DND-41 (cell line): ENCODE results near the gene MTPN.

Source experiments
- ATAC-seq: fragments of 200-7000 bp; cut with Tn5 transposase; 3 replicates; pipeline ENCODE4 v1.9.1; 2021; ENCODE audit warnings: low read depth; ENCODE audit not compliant: insufficient read depth
- DNase-seq: peaks from one replicate; pipeline ENCODE4 v3.0.0-alpha.2; 2020
- H2AFZ ChIP-seq: 2 replicates; pipeline ENCODE4 v1.6.0; 2012; ENCODE audit warnings: low read depth, low read length
- H3K27ac ChIP-seq: 2 replicates; pipeline ENCODE4 v1.5.1; 2012; ENCODE audit warnings: low read length, inconsistent platforms
- H3K27me3 ChIP-seq: fragments of 200-600 bp; sonication (generic); 2 replicates; pipeline ENCODE4 v1.6.0; 2012; ENCODE audit warnings: low read length, mild to moderate bottlenecking, inconsistent platforms; ENCODE audit not compliant: insufficient read depth, poor library complexity
- H3K36me3 ChIP-seq: 2 replicates; pipeline ENCODE4 v1.5.1; 2012; ENCODE audit warnings: low read length, inconsistent platforms; ENCODE audit not compliant: insufficient read depth
- H3K4me1 ChIP-seq: 2 replicates; pipeline ENCODE4 v1.5.1; 2012; ENCODE audit warnings: mild to moderate bottlenecking, low read length; ENCODE audit not compliant: insufficient read depth
- H3K4me2 ChIP-seq: 2 replicates; pipeline ENCODE4 v1.6.0; 2012; ENCODE audit warnings: mild to moderate bottlenecking, moderate library complexity, low read length, inconsistent platforms; ENCODE audit not compliant: insufficient read depth
- H3K4me3 ChIP-seq, 2 experiments: fragments of 200-600 bp in 1 of 2; shearing (Covaris generic) in 1 of 2; 2 replicates each; pipeline ENCODE4 v1.5.1; 2012 to 2016; ENCODE audit warnings: inconsistent platforms in 2 of 2, low read length in 2 of 2, mild to moderate bottlenecking in 2 of 2, low read depth in 1 of 2, moderate library complexity in 1 of 2
- H3K79me2 ChIP-seq: 2 replicates; pipeline ENCODE4 v1.6.0; 2012; ENCODE audit warnings: low read length, inconsistent platforms; ENCODE audit not compliant: insufficient read depth
- H3K9ac ChIP-seq: 2 replicates; pipeline ENCODE4 v1.6.0; 2012; ENCODE audit warnings: low read depth, mild to moderate bottlenecking, inconsistent platforms, low read length, moderate library complexity
- H3K9me3 ChIP-seq: 2 replicates; pipeline ENCODE4 v1.5.1; 2012; ENCODE audit warnings: low read length, moderate library complexity, mild to moderate bottlenecking, inconsistent platforms; ENCODE audit not compliant: insufficient read depth, severe bottlenecking
- H4K20me1 ChIP-seq: 2 replicates; pipeline ENCODE4 v1.6.0; 2012; ENCODE audit warnings: low read length; ENCODE audit not compliant: insufficient read depth
- CTCF ChIP-seq: IDR thresholded peaks from 2 replicates; pipeline ENCODE4 v1.5.1; 2012; ENCODE audit warnings: borderline replicate concordance, low read length, moderate library complexity, mild to moderate bottlenecking; ENCODE audit not compliant: poor library complexity, severe bottlenecking; ENCODE audit errors: extremely low read depth
- EZH2 ChIP-seq: IDR thresholded peaks from 3 replicates; pipeline ENCODE4 v1.6.1; 2012; ENCODE audit warnings: borderline replicate concordance, low read depth, mild to moderate bottlenecking, moderate library complexity, low read length, inconsistent platforms; ENCODE audit not compliant: severe bottlenecking

The MTPN gene

GRCh38 chr7:135938563-135938962, 38.6 kb downstream of the MTPN start:
- ATAC-seq (no peak), DNase-seq (no peak)
- H3K79me2 ChIP-seq, result peaks cover 79% of the 10 kb centered on the region
- peaks cover 24% of the 10 kb centered on the region for H4K20me1 ChIP-seq
- H2AFZ ChIP-seq, result no peak overlapping the region
- no peak overlapping the region for H3K4me3 ChIP-seq
- no peak overlapping the region for H3K4me2 ChIP-seq
- no peaks in the 10 kb centered on the region for H3K9me3 ChIP-seq
- H3K36me3 ChIP-seq, result peaks cover 6% of the 10 kb centered on the region
- no peak overlapping the region for H3K27ac ChIP-seq
- H3K9ac ChIP-seq, result no peak overlapping the region
- TF ChIP-seq EZH2 (no peak), CTCF (no peak)
- H3K27me3 ChIP-seq, result no peaks in the 10 kb centered on the region
- no peaks in the 10 kb centered on the region for H3K4me1 ChIP-seq

- Histone ChIP-seq H3K4me3 (no peak overlapping the region), H3K79me2 (peaks cover 78% of the 10 kb centered on the region), H3K9me3 (no peaks in the 10 kb centered on the region), H3K27me3 (no peaks in the 10 kb centered on the region), H3K4me1 (no peaks in the 10 kb centered on the region), H3K9ac (no peak overlapping the region), H2AFZ (no peak overlapping the region), H4K20me1 (peaks cover 26% of the 10 kb centered on the region), H3K27ac (no peak overlapping the region), H3K4me2 (no peak overlapping the region), H3K36me3 (peaks cover 3% of the 10 kb centered on the region)
- TF ChIP-seq EZH2, result no peak
- no peak for TF ChIP-seq CTCF
- DNase-seq, result no peak
- no peak for ATAC-seq
Measured at GRCh38 chr7:135938086-135938485, 39.1 kb downstream of the MTPN start.

GRCh38 chr7:135936497-135937217, 40.5 kb downstream of the MTPN start:
- Histone ChIP-seq H3K27ac (no peak overlapping the region), H4K20me1 (peaks cover 22% of the 10 kb centered on the region), H3K9me3 (no peaks in the 10 kb centered on the region), H3K4me3 (no peak overlapping the region), H3K4me2 (no peak overlapping the region), H3K27me3 (no peaks in the 10 kb centered on the region), H3K4me1 (no peaks in the 10 kb centered on the region), H3K9ac (no peak overlapping the region), H3K79me2 (peaks cover 75% of the 10 kb centered on the region), H2AFZ (no peak overlapping the region), H3K36me3 (peaks cover 3% of the 10 kb centered on the region)
- DNase-seq, result no peak
- no peak for ATAC-seq
- TF ChIP-seq EZH2, result no peak
- no peak for TF ChIP-seq CTCF
